ENCODE results near the gene CRISPLD2. TPM values are rescaled to one million over a fixed set of nuclear protein-coding genes. Genes with fewer than 3 reads are reported as not detected.

The CRISPLD2 gene
- total and polyA plus RNA-seq, 9 of the 15 experiments (the other 6 are each of a cell fraction or from before 2014, with no cell fraction given) = 0.03 to 0.24 (median 0.04) TPM; not detected in 4

DNA sequence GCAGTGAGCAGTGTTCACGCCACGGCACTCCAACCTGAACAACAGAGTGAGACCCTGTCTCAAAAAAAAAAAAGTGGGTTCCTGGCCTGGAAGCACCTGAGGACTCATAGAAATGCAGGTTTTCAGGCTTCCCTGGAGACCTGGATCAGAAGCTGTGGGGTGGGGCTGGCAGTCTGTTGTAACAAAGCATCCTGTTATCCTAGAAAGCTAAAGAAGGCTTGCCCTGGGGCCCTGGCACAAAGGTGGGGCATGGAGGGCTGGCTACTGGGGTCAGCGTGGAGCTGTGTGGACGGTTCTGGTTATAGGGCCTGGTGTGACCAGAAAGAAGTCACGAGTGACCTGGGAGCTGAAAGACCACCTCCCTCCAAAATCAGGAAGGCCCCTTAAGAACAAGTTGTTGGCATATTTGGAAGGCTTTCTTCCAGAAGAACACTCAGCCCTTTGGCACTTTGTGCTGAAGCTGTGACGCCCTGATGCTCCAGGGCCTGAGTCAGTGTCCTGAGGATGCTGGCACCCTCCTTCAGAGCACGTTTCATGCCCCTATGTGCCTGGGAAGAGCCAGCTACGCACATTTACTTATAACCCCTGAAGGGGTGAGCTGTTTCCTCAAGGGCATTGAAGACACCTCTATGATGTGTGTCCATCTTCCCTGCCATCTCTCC, 6.2 kb downstream of the CRISPLD2 start:
- 18% methylated on average over 8 of the region's 8 CpGs for WGBS (ENCODE audit: insufficient coverage, low coverage, missing lambda C conversion rate)
- DNase-seq (ENCODE audit: extremely low read depth in 1 of 4, low spot score in 3 of 4) (no peak), FAIRE-seq (no peak), ATAC-seq (no peak)
- ChIA-PET POLR2A (interaction anchor here (1.1 kb wide), 1 partner anchor 88 kb away, joined by 3 read pairs; no protein-coding TSS in a partner anchor), CTCF (ENCODE audit: low intra/inter-chr PET ratio) (no interaction called here)
- Histone ChIP-seq H4K20me1 (replicated peaks; ENCODE audit: control insufficient read depth, insufficient read depth, low read length) (peaks cover 6% of the 10 kb centered on the region; the same call in 1 of the 2 replicates), H3K36me3 (ENCODE audit: control insufficient read depth, insufficient read depth, low read length) (no peaks in the 10 kb centered on the region), H3K27me3 (ENCODE audit: control insufficient read depth in 2 of 2, insufficient read depth in 2 of 2, low read length in 2 of 2) (peaks cover 54 to 72% of the 10 kb centered on the region in 2 experiments), H3K4me2 (ENCODE audit: insufficient read depth, low read length) (no peak overlapping the region), H3K4me1 (replicated peaks in 1 of 2; ENCODE audit: control insufficient read depth in 2 of 2, insufficient read depth in 2 of 2, low read length in 2 of 2) (no peaks in the 10 kb centered on the region), H3K4me3 (no peak overlapping the region), H3K9me3 (replicated peaks; ENCODE audit: control insufficient read depth, insufficient read depth, low read depth, low read length) (no peaks in the 10 kb centered on the region), H3K27ac (ENCODE audit: extremely low read depth, low read depth, low read length) (no peak overlapping the region), H2AFZ (ENCODE audit: low read depth, low read length) (no peak overlapping the region), H3K9ac (ENCODE audit: insufficient read depth in 1 of 2, low read depth in 2 of 2, low read length in 2 of 2) (no peak overlapping the region), H3K9me1 (ENCODE audit: control insufficient read depth, insufficient read depth, low read length) (no peaks in the 10 kb centered on the region), H3K79me2 (ENCODE audit: control insufficient read depth, insufficient read depth, low read length) (no peaks in the 10 kb centered on the region)
- BruUV-seq (replicated peaks) = no TSS peak
- intact Hi-C loops (cut with micrococcal nuclease) (no loop called here), in situ Hi-C loops (cut with MboI) (no loop called here)
- TF ChIP-seq, protein P1, sequence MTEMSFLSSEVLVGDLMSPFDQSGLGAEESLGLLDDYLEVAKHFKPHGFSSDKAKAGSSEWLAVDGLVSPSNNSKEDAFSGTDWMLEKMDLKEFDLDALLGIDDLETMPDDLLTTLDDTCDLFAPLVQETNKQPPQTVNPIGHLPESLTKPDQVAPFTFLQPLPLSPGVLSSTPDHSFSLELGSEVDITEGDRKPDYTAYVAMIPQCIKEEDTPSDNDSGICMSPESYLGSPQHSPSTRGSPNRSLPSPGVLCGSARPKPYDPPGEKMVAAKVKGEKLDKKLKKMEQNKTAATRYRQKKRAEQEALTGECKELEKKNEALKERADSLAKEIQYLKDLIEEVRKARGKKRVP (CRISPR knock-in tag; IDR thresholded peaks at IDR 0.05) = no peak
- TF ChIP-seq, protein P2, sequence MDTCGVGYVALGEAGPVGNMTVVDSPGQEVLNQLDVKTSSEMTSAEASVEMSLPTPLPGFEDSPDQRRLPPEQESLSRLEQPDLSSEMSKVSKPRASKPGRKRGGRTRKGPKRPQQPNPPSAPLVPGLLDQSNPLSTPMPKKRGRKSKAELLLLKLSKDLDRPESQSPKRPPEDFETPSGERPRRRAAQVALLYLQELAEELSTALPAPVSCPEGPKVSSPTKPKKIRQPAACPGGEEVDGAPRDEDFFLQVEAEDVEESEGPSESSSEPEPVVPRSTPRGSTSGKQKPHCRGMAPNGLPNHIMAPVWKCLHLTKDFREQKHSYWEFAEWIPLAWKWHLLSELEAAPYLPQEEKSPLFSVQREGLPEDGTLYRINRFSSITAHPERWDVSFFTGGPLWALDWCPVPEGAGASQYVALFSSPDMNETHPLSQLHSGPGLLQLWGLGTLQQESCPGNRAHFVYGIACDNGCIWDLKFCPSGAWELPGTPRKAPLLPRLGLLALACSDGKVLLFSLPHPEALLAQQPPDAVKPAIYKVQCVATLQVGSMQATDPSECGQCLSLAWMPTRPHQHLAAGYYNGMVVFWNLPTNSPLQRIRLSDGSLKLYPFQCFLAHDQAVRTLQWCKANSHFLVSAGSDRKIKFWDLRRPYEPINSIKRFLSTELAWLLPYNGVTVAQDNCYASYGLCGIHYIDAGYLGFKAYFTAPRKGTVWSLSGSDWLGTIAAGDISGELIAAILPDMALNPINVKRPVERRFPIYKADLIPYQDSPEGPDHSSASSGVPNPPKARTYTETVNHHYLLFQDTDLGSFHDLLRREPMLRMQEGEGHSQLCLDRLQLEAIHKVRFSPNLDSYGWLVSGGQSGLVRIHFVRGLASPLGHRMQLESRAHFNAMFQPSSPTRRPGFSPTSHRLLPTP (IDR thresholded peaks at IDR 0.05; ENCODE audit: borderline replicate concordance, extremely low read depth, insufficient read length) = no peak
- TF ChIP-seq RCOR1 (IDR thresholded peaks at IDR 0.05; ENCODE audit: borderline replicate concordance in 1 of 2, low read depth in 2 of 2, low read length in 2 of 2) (no peak), ETS1 (conservative IDR thresholded peaks at IDR 0.05; ENCODE audit: control insufficient read depth, low read depth, low read length) (no peak), TRIM25 (IDR thresholded peaks at IDR 0.05; ENCODE audit: borderline replicate concordance) (no peak), ZFP30 (CRISPR knock-in tag; IDR thresholded peaks at IDR 0.05; ENCODE audit: borderline replicate concordance) (no peak)
